Cardiac muscle cell (in vitro differentiated cells and primary cell): ENCODE results near the gene ERGIC2. TPM values are rescaled to one million over a fixed set of nuclear protein-coding genes. Genes with fewer than 3 reads are reported as not detected.
"Not testable (repeated sequence)": the region's sequence is repeated elsewhere in the genome, so short reads cannot be mapped to it uniquely, and the experiment has no call there.

ENCODE experiments used
- DNase-seq, 2 donors: peaks; one replicate each; pipeline versions ENCODE4 v3.0.0 to v3.0.0-alpha.2; 2010 to 2017; ENCODE audit warnings: low read depth in 1 of 2, low spot score in 1 of 2
- H3K27ac ChIP-seq: fragments of 200-600 bp; sonication (generic); 2 replicates; pipeline ENCODE4 v1.5.1; 2016
- H3K27me3 ChIP-seq: fragments of 200-600 bp; sonication (generic); 2 replicates; pipeline ENCODE4 v1.6.0; 2016; ENCODE audit warnings: control low read depth
- H3K36me3 ChIP-seq: fragments of 200-600 bp; sonication (generic); 2 replicates; pipeline ENCODE4 v1.5.1; 2016; ENCODE audit warnings: control low read depth
- H3K4me1 ChIP-seq: fragments of 200-600 bp; sonication (generic); 2 replicates; pipeline ENCODE4 v1.8.1; 2017; ENCODE audit warnings: low read depth, mild to moderate bottlenecking, mixed run types
- H3K4me3 ChIP-seq: fragments of 200-600 bp; sonication (generic); 2 replicates; pipeline ENCODE4 v1.5.1; 2016; ENCODE audit warnings: mild to moderate bottlenecking
- H3K9me3 ChIP-seq: fragments of 200-600 bp; sonication (generic); 2 replicates; pipeline ENCODE4 v1.5.1; 2017; ENCODE audit warnings: low read depth, mild to moderate bottlenecking, control low read depth
- polyA plus RNA-seq: library from polyadenylated mRNA; unstranded; fragments of >200 nt; fragmentation: Nextera tagmentation; extraction: Ambion mirVana; gene quantifications from 2 replicates; pipeline ENCODE4 v1.2.1, GENCODE V29; 2016
- total RNA-seq: library from RNA; depleted of rRNA; stranded (reverse); fragments of >200 nt; gene quantifications from 2 replicates; pipeline ENCODE4 v1.2.3, GENCODE V29; 2016
- TF ChIP-seq, protein P1 (sequence below): IDR thresholded peaks from 2 replicates; pipeline ENCODE4 v1.5.1; 2012; ENCODE audit warnings: low read depth, mild to moderate bottlenecking, low read length

ERGIC2 gene
- total and polyA plus RNA-seq, 2 experiments from 2014 or later = 44.4 to 130 TPM

DNA sequence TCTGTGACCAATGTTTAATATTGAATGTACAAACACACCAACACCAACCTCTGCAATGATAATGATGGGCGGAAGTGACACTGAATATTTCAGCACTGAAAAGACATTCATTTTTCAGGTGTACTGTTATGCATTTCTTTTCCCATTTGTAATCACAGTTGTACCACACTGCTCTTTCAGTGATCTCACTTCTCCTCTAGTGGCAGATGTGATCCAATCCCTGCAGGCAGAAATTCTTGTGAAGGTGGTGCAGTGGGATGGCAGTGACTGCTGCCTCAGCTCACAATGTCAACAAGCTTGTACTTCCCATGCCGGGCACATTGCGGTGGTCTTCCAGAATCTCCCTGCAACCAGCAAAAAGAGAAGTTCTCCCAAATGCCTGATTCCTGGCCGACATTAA, 23.0 kb upstream of the ERGIC2 start:
- Histone ChIP-seq H3K4me1 (no peaks in the 10 kb centered on the region), H3K9me3 (no peaks in the 10 kb centered on the region), H3K27me3 (no peaks in the 10 kb centered on the region), H3K27ac (no peak overlapping the region), H3K4me3 (no peak overlapping the region), H3K36me3 (no peaks in the 10 kb centered on the region)
- DNase-seq = no peak
- TF ChIP-seq, protein P1, sequence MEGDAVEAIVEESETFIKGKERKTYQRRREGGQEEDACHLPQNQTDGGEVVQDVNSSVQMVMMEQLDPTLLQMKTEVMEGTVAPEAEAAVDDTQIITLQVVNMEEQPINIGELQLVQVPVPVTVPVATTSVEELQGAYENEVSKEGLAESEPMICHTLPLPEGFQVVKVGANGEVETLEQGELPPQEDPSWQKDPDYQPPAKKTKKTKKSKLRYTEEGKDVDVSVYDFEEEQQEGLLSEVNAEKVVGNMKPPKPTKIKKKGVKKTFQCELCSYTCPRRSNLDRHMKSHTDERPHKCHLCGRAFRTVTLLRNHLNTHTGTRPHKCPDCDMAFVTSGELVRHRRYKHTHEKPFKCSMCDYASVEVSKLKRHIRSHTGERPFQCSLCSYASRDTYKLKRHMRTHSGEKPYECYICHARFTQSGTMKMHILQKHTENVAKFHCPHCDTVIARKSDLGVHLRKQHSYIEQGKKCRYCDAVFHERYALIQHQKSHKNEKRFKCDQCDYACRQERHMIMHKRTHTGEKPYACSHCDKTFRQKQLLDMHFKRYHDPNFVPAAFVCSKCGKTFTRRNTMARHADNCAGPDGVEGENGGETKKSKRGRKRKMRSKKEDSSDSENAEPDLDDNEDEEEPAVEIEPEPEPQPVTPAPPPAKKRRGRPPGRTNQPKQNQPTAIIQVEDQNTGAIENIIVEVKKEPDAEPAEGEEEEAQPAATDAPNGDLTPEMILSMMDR = no peak

DNA sequence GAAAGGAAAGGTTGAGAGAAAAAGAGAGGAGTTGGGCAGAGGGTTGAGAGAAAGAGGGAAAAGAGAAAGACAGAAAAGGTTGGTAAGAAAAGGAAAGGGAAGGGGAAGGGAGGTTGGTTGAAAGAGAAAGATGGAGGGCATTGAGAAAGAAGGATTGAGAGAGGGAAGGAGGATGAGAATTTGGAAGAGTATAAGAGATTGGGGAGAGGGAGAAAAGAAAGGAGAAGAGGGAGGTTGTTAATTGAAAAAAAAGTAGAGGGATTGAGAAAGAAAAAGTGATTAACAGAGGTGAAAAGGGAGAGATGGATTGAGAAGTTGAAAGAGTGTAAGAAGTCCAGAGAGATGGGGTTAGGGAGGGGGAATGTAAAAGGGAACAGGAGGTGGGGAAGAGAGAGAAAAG, 21.5 kb upstream of the ERGIC2 start:
- H3K4me1 ChIP-seq = no peaks in the 10 kb centered on the region
- no peak overlapping the region for H3K4me3 ChIP-seq
- no peak for DNase-seq
- no peaks in the 10 kb centered on the region for H3K27me3 ChIP-seq
- H3K36me3 ChIP-seq = no peaks in the 10 kb centered on the region
- H3K27ac ChIP-seq = no peak overlapping the region
- TF ChIP-seq, protein P1 = no peak
- no peaks in the 10 kb centered on the region for H3K9me3 ChIP-seq

- H3K4me1 ChIP-seq = no peaks in the 10 kb centered on the region
- no peaks in the 10 kb centered on the region for H3K36me3 ChIP-seq
- DNase-seq = no peak
- no peaks in the 10 kb centered on the region for H3K9me3 ChIP-seq
- H3K4me3 ChIP-seq = no peak overlapping the region
- TF ChIP-seq, protein P1 = no peak
- no peaks in the 10 kb centered on the region for H3K27me3 ChIP-seq
- H3K27ac ChIP-seq = no peak overlapping the region
These were observed 17.5 kb upstream of the ERGIC2 start for GRCh38 chr12:29398495-29398894.

DNA sequence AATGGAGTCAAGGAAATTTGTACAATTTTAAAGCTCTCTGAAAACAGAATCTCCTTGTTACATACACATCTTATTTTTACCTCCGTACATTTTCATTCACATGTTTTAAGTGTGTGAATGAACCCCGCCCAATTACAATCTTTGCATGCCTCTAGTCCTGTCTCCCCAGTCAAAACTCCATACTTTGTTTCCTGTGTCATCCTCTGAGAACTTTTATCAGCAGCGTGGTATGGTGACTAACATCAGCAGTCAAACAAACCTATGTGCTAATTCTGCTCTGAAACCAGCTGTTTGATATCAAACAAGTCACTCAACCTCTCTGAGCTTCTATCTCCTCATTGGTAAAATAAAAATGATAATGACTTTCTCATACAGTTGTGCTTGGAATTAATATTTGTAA, 15.8 kb upstream of the ERGIC2 start:
- Histone ChIP-seq H3K4me3 (no peak overlapping the region), H3K9me3 (no peaks in the 10 kb centered on the region), H3K36me3 (no peaks in the 10 kb centered on the region), H3K4me1 (no peaks in the 10 kb centered on the region), H3K27ac (no peak overlapping the region), H3K27me3 (no peaks in the 10 kb centered on the region)
- TF ChIP-seq, protein P1 = no peak
- peak in 1 of 2 donors; percentile 48 for DNase-seq

- Histone ChIP-seq H3K27ac (no peak overlapping the region), H3K27me3 (no peaks in the 10 kb centered on the region), H3K9me3 (no peaks in the 10 kb centered on the region), H3K4me3 (no peak overlapping the region), H3K36me3 (no peaks in the 10 kb centered on the region), H3K4me1 (no peaks in the 10 kb centered on the region)
- no peak for DNase-seq
- TF ChIP-seq, protein P1 = no peak
These were observed 14.4 kb upstream of the ERGIC2 start for GRCh38 chr12:29395356-29395755.

GRCh38 chr12:29390419-29390818, 9.4 kb upstream of the ERGIC2 start:
- H3K4me3 ChIP-seq, H3K27me3 ChIP-seq, H3K36me3 ChIP-seq, H3K4me1 ChIP-seq, H3K9me3 ChIP-seq, H3K27ac ChIP-seq: not testable (repeated sequence)
- peak in 1 of 2 donors; percentile 25 for DNase-seq
